ENCODE measurements around the gene SDHA.

DNA sequence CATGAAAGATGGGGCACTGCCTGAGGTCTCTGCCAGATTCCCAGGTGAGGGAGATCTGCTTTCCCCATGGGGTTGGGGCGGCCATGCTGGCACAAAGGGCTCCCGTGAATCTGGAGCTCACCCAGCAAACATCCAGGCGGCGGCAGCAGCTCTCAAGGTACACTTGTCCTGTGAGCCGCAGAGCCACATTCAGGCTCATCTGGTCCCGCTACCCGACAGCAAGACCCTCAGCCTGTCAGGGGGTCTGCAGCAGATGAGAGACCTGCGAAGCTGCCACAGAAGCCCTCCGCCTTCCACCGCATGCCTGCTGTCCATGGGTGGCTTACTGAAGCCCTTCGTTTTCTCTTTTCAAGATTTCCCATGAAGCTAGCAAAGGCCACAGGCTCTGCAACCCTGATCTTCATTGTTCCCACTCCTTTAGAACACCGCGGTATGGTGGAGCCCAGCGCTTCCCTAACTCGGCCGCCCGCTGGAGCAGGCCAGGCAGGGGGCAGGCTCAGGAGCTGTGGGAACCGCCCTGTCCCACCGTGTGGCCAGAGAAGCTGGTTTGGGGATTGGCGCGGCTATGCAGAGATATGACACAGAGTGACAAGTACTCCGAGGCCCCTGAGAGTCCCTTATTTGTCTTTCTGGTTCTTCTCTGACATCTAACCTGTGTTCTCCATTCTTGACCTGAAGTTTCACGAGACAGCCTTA is 18.0 kb upstream of the SDHA start:
- TF ChIP-seq, protein P1, sequence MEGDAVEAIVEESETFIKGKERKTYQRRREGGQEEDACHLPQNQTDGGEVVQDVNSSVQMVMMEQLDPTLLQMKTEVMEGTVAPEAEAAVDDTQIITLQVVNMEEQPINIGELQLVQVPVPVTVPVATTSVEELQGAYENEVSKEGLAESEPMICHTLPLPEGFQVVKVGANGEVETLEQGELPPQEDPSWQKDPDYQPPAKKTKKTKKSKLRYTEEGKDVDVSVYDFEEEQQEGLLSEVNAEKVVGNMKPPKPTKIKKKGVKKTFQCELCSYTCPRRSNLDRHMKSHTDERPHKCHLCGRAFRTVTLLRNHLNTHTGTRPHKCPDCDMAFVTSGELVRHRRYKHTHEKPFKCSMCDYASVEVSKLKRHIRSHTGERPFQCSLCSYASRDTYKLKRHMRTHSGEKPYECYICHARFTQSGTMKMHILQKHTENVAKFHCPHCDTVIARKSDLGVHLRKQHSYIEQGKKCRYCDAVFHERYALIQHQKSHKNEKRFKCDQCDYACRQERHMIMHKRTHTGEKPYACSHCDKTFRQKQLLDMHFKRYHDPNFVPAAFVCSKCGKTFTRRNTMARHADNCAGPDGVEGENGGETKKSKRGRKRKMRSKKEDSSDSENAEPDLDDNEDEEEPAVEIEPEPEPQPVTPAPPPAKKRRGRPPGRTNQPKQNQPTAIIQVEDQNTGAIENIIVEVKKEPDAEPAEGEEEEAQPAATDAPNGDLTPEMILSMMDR (IDR thresholded peaks at IDR 0.05; ENCODE audit: poor library complexity, severe bottlenecking) = no peak
- TF ChIP-seq EZH2 (IDR thresholded peaks at IDR 0.05; ENCODE audit: borderline replicate concordance, insufficient read depth, low read length, poor library complexity, severe bottlenecking) (no peak), MXI1 (conservative IDR thresholded peaks at IDR 0.05; ENCODE audit: poor library complexity, severe bottlenecking) (no peak), TAF1 (IDR thresholded peaks at IDR 0.05; ENCODE audit: low read depth) (no peak), RAD21 (conservative IDR thresholded peaks at IDR 0.05) (no peak), POLR2AphosphoS5 (IDR thresholded peaks at IDR 0.05) (no peak), EP300 (conservative IDR thresholded peaks at IDR 0.05; ENCODE audit: poor library complexity, severe bottlenecking) (no peak), SMC3 (conservative IDR thresholded peaks at IDR 0.05; ENCODE audit: poor library complexity) (no peak)
- TF ChIP-seq, protein P2, sequence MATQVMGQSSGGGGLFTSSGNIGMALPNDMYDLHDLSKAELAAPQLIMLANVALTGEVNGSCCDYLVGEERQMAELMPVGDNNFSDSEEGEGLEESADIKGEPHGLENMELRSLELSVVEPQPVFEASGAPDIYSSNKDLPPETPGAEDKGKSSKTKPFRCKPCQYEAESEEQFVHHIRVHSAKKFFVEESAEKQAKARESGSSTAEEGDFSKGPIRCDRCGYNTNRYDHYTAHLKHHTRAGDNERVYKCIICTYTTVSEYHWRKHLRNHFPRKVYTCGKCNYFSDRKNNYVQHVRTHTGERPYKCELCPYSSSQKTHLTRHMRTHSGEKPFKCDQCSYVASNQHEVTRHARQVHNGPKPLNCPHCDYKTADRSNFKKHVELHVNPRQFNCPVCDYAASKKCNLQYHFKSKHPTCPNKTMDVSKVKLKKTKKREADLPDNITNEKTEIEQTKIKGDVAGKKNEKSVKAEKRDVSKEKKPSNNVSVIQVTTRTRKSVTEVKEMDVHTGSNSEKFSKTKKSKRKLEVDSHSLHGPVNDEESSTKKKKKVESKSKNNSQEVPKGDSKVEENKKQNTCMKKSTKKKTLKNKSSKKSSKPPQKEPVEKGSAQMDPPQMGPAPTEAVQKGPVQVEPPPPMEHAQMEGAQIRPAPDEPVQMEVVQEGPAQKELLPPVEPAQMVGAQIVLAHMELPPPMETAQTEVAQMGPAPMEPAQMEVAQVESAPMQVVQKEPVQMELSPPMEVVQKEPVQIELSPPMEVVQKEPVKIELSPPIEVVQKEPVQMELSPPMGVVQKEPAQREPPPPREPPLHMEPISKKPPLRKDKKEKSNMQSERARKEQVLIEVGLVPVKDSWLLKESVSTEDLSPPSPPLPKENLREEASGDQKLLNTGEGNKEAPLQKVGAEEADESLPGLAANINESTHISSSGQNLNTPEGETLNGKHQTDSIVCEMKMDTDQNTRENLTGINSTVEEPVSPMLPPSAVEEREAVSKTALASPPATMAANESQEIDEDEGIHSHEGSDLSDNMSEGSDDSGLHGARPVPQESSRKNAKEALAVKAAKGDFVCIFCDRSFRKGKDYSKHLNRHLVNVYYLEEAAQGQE (IDR thresholded peaks at IDR 0.05; ENCODE audit: borderline replicate concordance) = no peak

All from neural cell (in vitro differentiated cells).